Thyroid gland (tissue), 4 donors: ENCODE results near the gene VIT. TPM values are rescaled to one million over a fixed set of nuclear protein-coding genes. Genes with fewer than 3 reads are reported as not detected.

Experiments used
- DNase-seq, 2 donors: peaks; one replicate each; pipeline ENCODE4 v3.0.0-alpha.2; 2019
- H3K27ac ChIP-seq, 3 donors: fragments of 200-600 bp; sonication (generic); 1 replicate in 2 of 3; 2 replicates in 1 of 3; pipeline ENCODE4 v1.5.1; 2016 to 2019; ENCODE audit warnings: mild to moderate bottlenecking in 1 of 3, moderate library complexity in 1 of 3
- H3K27me3 ChIP-seq: fragments of 200-600 bp; sonication (generic); one replicate; pipeline ENCODE4 v1.5.1; 2019
- H3K36me3 ChIP-seq, 2 donors: fragments of 200-600 bp; sonication (generic); one replicate each; pipeline ENCODE4 v1.5.1; 2016 to 2019
- H3K4me1 ChIP-seq, 2 donors: fragments of 200-600 bp; sonication (generic); one replicate each; pipeline ENCODE4 v1.5.1; 2017 to 2019
- H3K4me3 ChIP-seq, 3 donors: fragments of 200-600 bp; sonication (generic); replicated peaks in 1 of 3; 1 replicate in 2 of 3; 2 replicates in 1 of 3; pipeline ENCODE4 v1.5.1; 2016; ENCODE audit warnings: mild to moderate bottlenecking in 1 of 3
- H3K9me3 ChIP-seq: fragments of 200-600 bp; sonication (generic); one replicate; pipeline ENCODE4 v1.5.1; 2017
- POLR2A ChIP-seq, 2 donors: fragments of 450-650 bp; IDR thresholded peaks; one replicate each; pipeline ENCODE4 v1.6.1; 2017; ENCODE audit warnings: antibody characterized with exemption in 2 of 2, mild to moderate bottlenecking in 2 of 2, moderate library complexity in 1 of 2
- WGBS, 2 donors: methylation state at CpG; one replicate each; pipeline ENCODE4 v1.1.5; 2017; 5-methylcytosine and 5-hydroxymethylcytosine counted together
- intact Hi-C: fragments of 100-400 bp; cut with DNase I; formaldehyde crosslinking; loops from one replicate; pipeline ENCODE4 v1.15.1; 2023
- total RNA-seq, 4 donors: library from RNA; depleted of rRNA; stranded (reverse); fragments of >200 nt; gene quantifications; one replicate each; pipeline ENCODE4 v1.2.3, GENCODE V29; 2016
- TF ChIP-seq, protein P1 (sequence below), 6 experiments: fragments of 200-600 bp in 3 of 6; fragments of 450-650 bp in 3 of 6; sonication (generic) in 3 of 6; IDR thresholded peaks; one replicate each; pipeline ENCODE4 v1.5.1; 2016 to 2019; ENCODE audit warnings: antibody characterized with exemption in 6 of 6, mild to moderate bottlenecking in 2 of 6, inconsistent platforms in 1 of 6, moderate library complexity in 1 of 6

VIT gene
- total RNA-seq, 4 donors from 2014 or later: 9.4 to 24.7 (median 20.6) TPM

DNA sequence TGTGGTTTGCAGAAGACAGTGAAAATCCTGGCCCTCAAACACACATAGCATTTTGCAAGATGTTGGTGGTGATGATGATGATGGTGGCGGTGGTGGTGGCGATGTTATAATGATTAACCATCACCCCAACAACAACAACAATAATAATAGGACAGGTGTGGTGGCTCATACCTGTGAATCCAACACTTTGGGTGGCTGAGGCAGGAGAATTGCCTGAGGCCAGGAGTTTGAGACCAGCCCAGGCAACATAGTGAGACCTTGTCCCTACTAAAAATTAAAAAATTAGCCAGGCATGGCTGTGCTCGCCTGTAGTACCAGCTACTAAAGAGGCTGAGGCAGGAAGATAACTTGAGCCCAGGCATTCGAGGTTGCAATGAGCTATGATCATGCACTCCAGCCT lies 3.8 kb downstream of the VIT start:
- 94% methylated on average over 4 of the region's 4 CpGs for WGBS, 2 donors
- Histone ChIP-seq H3K27me3 (no peaks in the 10 kb centered on the region), H3K4me1 (no peaks in the 10 kb centered on the region), H3K27ac (no peak overlapping the region), H3K9me3 (no peaks in the 10 kb centered on the region), H3K4me3 (no peak overlapping the region), H3K36me3 (no peaks in the 10 kb centered on the region)
- TF ChIP-seq POLR2A (IDR thresholded peaks at IDR 0.05): no peak
- TF ChIP-seq, protein P1, sequence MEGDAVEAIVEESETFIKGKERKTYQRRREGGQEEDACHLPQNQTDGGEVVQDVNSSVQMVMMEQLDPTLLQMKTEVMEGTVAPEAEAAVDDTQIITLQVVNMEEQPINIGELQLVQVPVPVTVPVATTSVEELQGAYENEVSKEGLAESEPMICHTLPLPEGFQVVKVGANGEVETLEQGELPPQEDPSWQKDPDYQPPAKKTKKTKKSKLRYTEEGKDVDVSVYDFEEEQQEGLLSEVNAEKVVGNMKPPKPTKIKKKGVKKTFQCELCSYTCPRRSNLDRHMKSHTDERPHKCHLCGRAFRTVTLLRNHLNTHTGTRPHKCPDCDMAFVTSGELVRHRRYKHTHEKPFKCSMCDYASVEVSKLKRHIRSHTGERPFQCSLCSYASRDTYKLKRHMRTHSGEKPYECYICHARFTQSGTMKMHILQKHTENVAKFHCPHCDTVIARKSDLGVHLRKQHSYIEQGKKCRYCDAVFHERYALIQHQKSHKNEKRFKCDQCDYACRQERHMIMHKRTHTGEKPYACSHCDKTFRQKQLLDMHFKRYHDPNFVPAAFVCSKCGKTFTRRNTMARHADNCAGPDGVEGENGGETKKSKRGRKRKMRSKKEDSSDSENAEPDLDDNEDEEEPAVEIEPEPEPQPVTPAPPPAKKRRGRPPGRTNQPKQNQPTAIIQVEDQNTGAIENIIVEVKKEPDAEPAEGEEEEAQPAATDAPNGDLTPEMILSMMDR (IDR thresholded peaks at IDR 0.05): no peak
- no peak for DNase-seq
- intact Hi-C loops: no loop called here

DNA sequence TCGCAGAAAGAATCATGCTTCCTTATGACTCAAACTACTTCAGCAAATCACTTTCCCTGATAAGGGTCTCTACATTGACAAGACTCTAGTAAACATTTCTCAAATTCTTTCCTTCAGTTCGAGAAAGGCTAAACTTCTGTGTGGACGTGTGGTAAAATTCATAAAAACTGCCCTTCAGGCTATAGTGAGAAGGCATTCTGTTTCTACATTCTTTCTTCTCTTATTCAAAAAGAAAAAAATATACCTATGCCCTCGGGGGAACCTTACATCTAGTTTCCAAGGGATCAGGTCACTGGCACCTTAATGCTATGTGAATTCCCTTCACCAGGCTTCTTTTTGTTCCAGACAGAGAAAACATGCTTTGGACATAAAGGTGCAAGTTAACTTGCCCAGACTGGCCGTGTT lies 4.9 kb downstream of the VIT start:
- no peak overlapping the region for H3K4me3 ChIP-seq
- no peaks in the 10 kb centered on the region for H3K27me3 ChIP-seq

DNA sequence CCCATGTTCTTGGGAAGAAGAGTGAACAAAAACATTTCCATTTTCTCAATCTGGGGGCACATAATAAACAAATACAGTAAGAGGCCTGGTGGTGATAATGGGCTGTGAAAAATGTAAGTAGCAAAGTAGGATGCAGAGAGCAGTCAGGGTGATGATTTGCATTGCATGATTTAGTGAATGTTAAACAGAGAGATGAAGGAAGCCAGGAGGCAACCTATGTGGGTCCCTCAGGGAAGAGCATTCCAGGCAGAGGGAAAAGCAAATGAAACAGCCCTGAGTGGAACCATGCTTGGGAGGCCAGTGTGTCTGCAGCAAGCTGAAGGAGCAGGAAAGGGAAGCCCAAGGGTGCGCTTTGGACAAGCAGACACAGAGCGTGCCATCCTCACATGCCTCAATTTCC lies 5.4 kb downstream of the VIT start:
- H3K27me3 ChIP-seq: no peaks in the 10 kb centered on the region
- H3K27ac ChIP-seq: no peak overlapping the region
- no peak overlapping the region for H3K4me3 ChIP-seq
- intact Hi-C loops: no loop called here
- no peaks in the 10 kb centered on the region for H3K9me3 ChIP-seq
- DNase-seq: no peak
- H3K36me3 ChIP-seq: no peaks in the 10 kb centered on the region
- TF ChIP-seq, protein P1 (IDR thresholded peaks at IDR 0.05): no peak
- no peak for TF ChIP-seq POLR2A (IDR thresholded peaks at IDR 0.05)
- H3K4me1 ChIP-seq: no peaks in the 10 kb centered on the region
- WGBS, 2 donors: 50 to 75% methylated on average over 2 of the region's 2 CpGs

More for the DNA sequence above, 4.9 kb downstream of the VIT start:
- intact Hi-C loops: no loop called here
- no peak overlapping the region for H3K27ac ChIP-seq
- no peaks in the 10 kb centered on the region for H3K4me1 ChIP-seq
- DNase-seq: no peak
- 67 to 71% methylated on average over 5 of the region's 5 CpGs for WGBS, 2 donors
- TF ChIP-seq, protein P1 (IDR thresholded peaks at IDR 0.05): no peak
- no peak for TF ChIP-seq POLR2A (IDR thresholded peaks at IDR 0.05)
- H3K9me3 ChIP-seq: no peaks in the 10 kb centered on the region
- no peaks in the 10 kb centered on the region for H3K36me3 ChIP-seq

DNA sequence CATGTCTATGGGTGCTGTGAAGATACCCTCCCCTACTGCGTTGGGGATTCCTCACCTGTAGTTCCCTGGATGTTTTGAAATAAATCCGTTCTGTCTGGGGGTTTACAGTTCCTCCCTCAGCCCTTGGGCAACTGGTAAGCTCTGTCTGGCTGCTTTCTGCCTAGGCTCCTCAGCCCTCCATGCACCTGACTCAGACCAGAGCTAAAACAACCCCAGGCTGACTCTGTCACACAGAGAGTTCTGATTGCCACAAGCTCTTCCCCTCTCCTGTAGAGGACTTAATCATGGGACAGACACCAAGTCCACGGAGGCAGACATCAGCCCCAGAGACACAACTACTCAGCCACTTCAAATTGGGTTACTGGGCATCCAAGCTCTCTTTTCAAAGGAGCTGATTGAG lies 6.3 kb downstream of the VIT start:
- 77 to 81% methylated on average over 3 of the region's 3 CpGs for WGBS, 2 donors
- H3K27ac ChIP-seq: no peak overlapping the region
- no peaks in the 10 kb centered on the region for H3K27me3 ChIP-seq
- intact Hi-C loops: no loop called here
- H3K4me1 ChIP-seq: peaks cover 0 to 4% of the 10 kb centered on the region in 2 donors
- H3K9me3 ChIP-seq: no peaks in the 10 kb centered on the region
- TF ChIP-seq, protein P1 (IDR thresholded peaks at IDR 0.05): no peak
- no peak for TF ChIP-seq POLR2A (IDR thresholded peaks at IDR 0.05)
- H3K36me3 ChIP-seq: no peaks in the 10 kb centered on the region
- no peak overlapping the region for H3K4me3 ChIP-seq
- no peak for DNase-seq

DNA sequence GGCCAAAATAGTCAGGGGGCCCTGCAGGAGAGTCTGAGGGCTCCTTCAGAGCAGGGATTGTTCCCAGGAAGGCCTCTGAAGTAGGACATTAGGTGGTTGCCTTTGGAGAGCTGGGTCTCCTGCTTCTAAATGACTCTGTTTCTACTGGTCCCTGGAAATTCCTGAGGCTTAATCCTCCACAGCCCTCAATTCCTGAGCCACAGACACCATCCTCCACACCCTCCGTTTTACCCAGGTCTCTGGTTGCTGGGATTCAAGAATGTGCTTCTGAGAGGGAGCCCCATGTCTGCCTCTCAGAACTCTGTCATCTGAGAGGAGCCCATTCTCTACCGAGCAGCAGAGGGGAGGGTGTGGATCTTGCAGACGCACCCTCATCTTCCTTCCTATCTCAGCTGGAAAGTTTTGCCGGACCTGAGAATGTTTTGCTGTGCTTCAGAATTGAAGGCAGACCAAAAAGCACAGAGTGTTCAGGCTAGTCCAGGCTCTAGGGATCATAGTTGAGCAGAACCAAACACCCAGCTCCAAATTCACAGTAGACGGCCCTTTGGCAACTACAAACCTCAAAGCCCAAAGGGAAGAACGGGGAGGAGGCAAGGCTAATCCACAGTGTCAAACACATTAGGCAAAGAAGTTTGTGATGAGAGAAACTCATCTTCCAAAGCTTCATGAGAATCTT lies 8.1 kb downstream of the VIT start:
- no peaks in the 10 kb centered on the region for H3K27me3 ChIP-seq
- H3K4me1 ChIP-seq: peaks cover 0 to 4% of the 10 kb centered on the region in 2 donors
- 65 to 67% methylated on average over 6 of the region's 6 CpGs for WGBS, 2 donors
- no peaks in the 10 kb centered on the region for H3K36me3 ChIP-seq
- no peak for DNase-seq
- H3K4me3 ChIP-seq: no peak overlapping the region
- no peaks in the 10 kb centered on the region for H3K9me3 ChIP-seq
- intact Hi-C loops: no loop called here
- TF ChIP-seq, protein P1 (IDR thresholded peaks at IDR 0.05): no peak
- TF ChIP-seq POLR2A (IDR thresholded peaks at IDR 0.05): no peak
- H3K27ac ChIP-seq: peak overlapping the region in 2 of 3 donors; percentile 10 to 24
